ENCODE measurements around the gene FOCAD. TPM values are rescaled to one million over a fixed set of nuclear protein-coding genes. Genes with fewer than 3 reads are reported as not detected.

FOCAD gene
- total and polyA plus RNA-seq, 2 of the 8 experiments (the other 6 are each of a cell fraction or from before 2014, with no cell fraction given): 22.0 to 38.4 TPM

DNA sequence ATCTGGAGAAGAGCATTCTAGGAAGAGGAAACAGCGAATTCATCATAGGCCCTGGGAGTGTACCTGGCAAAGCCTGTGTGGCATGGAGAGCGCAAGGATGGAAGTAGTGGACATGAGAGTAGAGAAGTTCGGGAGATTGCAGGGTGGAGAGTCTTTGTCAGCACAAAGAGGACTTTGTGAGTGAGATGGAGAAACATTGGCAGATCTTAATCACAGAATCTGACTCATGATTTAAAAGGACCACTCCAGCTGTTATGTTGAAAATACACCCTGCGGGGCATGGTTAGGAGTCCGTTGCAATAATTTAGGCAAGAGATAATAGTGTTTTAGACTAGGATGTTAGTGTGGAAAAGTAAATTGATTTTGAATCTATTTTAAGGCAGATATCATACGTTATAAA is 230.5 kb downstream of the FOCAD start:
- Histone ChIP-seq H3K4ac (replicated peaks; ENCODE audit: insufficient read length, low read depth, low read length) (no peak overlapping the region), H3K4me3 (ENCODE audit: extremely low read depth in 1 of 4, insufficient read depth in 2 of 4, low read depth in 3 of 4, low read length in 4 of 4) (no peak overlapping the region), H3K9me3 (ENCODE audit: insufficient read depth in 2 of 2, low read depth in 1 of 2, low read length in 1 of 2) (no peaks in the 10 kb centered on the region), H3K27me3 (replicated peaks in 1 of 4; ENCODE audit: control insufficient read depth in 3 of 4, extremely low read depth in 1 of 4, insufficient read depth in 3 of 4, low read length in 3 of 4) (no peaks in the 10 kb centered on the region), H2BK5ac (ENCODE audit: low read depth, low read length) (no peak overlapping the region), H3K23ac (ENCODE audit: insufficient read length) (no peak overlapping the region), H2BK120ac (replicated peaks; ENCODE audit: low read depth, low read length) (no peak overlapping the region), H3K56ac (replicated peaks; ENCODE audit: insufficient read length, low read depth, low read length) (no peak overlapping the region), H2BK15ac (ENCODE audit: low read length) (no peak overlapping the region), H3K79me2 (ENCODE audit: control insufficient read depth in 1 of 2, insufficient read depth in 2 of 2, low read length in 2 of 2) (no peaks in the 10 kb centered on the region), H3K4me2 (ENCODE audit: insufficient read depth in 1 of 2, low read depth in 2 of 2, low read length in 2 of 2) (no peak overlapping the region), H3K18ac (ENCODE audit: extremely low read depth, low read length) (no peak overlapping the region), H2AFZ (ENCODE audit: low read length) (no peak overlapping the region), H2BK12ac (ENCODE audit: low read depth, low read length) (no peak overlapping the region), H2BK20ac (ENCODE audit: low read length) (no peak overlapping the region), H4K8ac (ENCODE audit: extremely low read depth, insufficient read depth, low read length) (no peak overlapping the region), H4K91ac (replicated peaks; ENCODE audit: insufficient read length, low read length) (no peak overlapping the region), H4K5ac (ENCODE audit: insufficient read length, low read depth, low read length) (no peak overlapping the region), H3K4me1 (replicated peaks in 1 of 4; ENCODE audit: control insufficient read depth in 3 of 4, insufficient read depth in 4 of 4, low read length in 3 of 4) (peaks cover 0 to 2% (median 0%) of the 10 kb centered on the region in 4 experiments; a peak in 1 of 7 replicates), H3K23me2 (ENCODE audit: low read depth, low read length) (no peaks in the 10 kb centered on the region; the same call in 1 of the 2 replicates), H3K27ac (ENCODE audit: low read depth, low read length) (no peak overlapping the region), H3K79me1 (ENCODE audit: low read depth, low read length) (no peaks in the 10 kb centered on the region), H3K9ac (replicated peaks in 1 of 4; ENCODE audit: extremely low read depth in 1 of 4, low read depth in 3 of 4, low read length in 3 of 4) (no peak overlapping the region), H4K20me1 (replicated peaks in 1 of 2; ENCODE audit: control insufficient read depth in 1 of 2, insufficient read depth in 2 of 2, low read length in 2 of 2) (no peaks in the 10 kb centered on the region), H3K36me3 (ENCODE audit: control insufficient read depth in 2 of 4, insufficient read depth in 4 of 4, low read length in 3 of 4) (peaks cover 0 to 6% (median 0%) of the 10 kb centered on the region in 4 experiments; a peak in 3 of 8 replicates), H2AK5ac (ENCODE audit: low read depth, low read length) (no peak overlapping the region), H3K14ac (ENCODE audit: insufficient read length) (no peak overlapping the region)
- POLR2A ChIA-PET (ENCODE audit: partially characterized antibody): interaction anchor here (0.6 kb wide), 1 partner anchor 524 kb away, joined by 5 read pairs; no protein-coding TSS in a partner anchor
- CTCF ChIA-PET (ENCODE audit: partially characterized antibody): interaction anchor here (0.7 kb wide), 1 partner anchor 166 kb away, joined by 3 read pairs; no protein-coding TSS in a partner anchor
- TF ChIP-seq POLR2A (IDR thresholded peaks at IDR 0.05; ENCODE audit: control extremely low read depth in 1 of 2, low read depth in 2 of 2, low read length in 2 of 2) (no peak), KDM1A (IDR thresholded peaks at IDR 0.05; ENCODE audit: borderline replicate concordance, low read length) (no peak)
- DNase-seq (ENCODE audit: low read depth in 1 of 2, low spot score in 2 of 2): no peak
- FAIRE-seq: no peak
- WGBS, 2 experiments (ENCODE audit: extremely low coverage in 1 of 2, insufficient coverage in 1 of 2, insufficient read length in 1 of 2, insufficient replicate concordance in 2 of 2, low coverage in 1 of 2, low lambda C conversion rate in 2 of 2, missing lambda C conversion rate in 1 of 2): 90 to 100% methylated on average over 1 to 6 of the region's 6 CpGs

Measured in H1 (cell line).